ENCODE measurements around the gene FOXK1.

The FOXK1 gene

DNA sequence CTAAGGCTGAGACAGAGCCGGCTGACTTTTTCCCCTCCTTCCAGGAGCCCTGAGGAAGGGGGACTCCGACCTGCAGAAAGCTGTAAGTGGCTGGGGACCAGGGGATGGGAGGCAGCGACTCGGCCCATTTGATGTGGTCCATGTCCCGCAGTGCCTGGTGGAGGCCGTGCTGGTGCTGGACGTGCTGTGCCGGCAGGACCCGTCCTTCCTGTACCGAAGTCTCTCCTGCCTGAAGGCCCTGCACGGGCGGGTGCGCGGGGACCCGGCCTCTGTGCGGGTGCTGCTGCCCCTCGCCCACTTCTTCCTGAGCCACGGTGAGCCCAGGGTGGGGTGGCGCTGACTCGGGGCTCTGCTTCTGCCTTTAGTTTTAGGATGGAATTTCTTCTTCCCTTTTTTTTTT is 103.3 kb downstream of the FOXK1 start:
- Histone ChIP-seq H3K9me3 (ENCODE audit: insufficient read depth, low read length) (no peaks in the 10 kb centered on the region), H3K27me3 (ENCODE audit: low read depth, low read length) (no peaks in the 10 kb centered on the region), H2AFZ (ENCODE audit: low read depth, low read length) (no peak overlapping the region), H3K27ac (ENCODE audit: low read length) (no peak overlapping the region), H3K9ac (ENCODE audit: low read length) (no peak overlapping the region), H3K79me2 (ENCODE audit: low read length) (no peaks in the 10 kb centered on the region), H3K4me2 (ENCODE audit: low read length) (no peak overlapping the region), H3K36me3 (replicated peaks; ENCODE audit: low read depth, low read length) (no peaks in the 10 kb centered on the region), H3K4me3 (ENCODE audit: low read length) (no peak overlapping the region), H3K4me1 (ENCODE audit: low read length) (no peaks in the 10 kb centered on the region), H4K20me1 (ENCODE audit: insufficient read depth, low read length) (no peaks in the 10 kb centered on the region)
- TF ChIP-seq, protein P1, sequence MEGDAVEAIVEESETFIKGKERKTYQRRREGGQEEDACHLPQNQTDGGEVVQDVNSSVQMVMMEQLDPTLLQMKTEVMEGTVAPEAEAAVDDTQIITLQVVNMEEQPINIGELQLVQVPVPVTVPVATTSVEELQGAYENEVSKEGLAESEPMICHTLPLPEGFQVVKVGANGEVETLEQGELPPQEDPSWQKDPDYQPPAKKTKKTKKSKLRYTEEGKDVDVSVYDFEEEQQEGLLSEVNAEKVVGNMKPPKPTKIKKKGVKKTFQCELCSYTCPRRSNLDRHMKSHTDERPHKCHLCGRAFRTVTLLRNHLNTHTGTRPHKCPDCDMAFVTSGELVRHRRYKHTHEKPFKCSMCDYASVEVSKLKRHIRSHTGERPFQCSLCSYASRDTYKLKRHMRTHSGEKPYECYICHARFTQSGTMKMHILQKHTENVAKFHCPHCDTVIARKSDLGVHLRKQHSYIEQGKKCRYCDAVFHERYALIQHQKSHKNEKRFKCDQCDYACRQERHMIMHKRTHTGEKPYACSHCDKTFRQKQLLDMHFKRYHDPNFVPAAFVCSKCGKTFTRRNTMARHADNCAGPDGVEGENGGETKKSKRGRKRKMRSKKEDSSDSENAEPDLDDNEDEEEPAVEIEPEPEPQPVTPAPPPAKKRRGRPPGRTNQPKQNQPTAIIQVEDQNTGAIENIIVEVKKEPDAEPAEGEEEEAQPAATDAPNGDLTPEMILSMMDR (IDR thresholded peaks at IDR 0.05; ENCODE audit: low read depth, low read length) = no peak
- no peak for TF ChIP-seq EZH2phosphoT487 (IDR thresholded peaks at IDR 0.05; ENCODE audit: low read depth)

DNA sequence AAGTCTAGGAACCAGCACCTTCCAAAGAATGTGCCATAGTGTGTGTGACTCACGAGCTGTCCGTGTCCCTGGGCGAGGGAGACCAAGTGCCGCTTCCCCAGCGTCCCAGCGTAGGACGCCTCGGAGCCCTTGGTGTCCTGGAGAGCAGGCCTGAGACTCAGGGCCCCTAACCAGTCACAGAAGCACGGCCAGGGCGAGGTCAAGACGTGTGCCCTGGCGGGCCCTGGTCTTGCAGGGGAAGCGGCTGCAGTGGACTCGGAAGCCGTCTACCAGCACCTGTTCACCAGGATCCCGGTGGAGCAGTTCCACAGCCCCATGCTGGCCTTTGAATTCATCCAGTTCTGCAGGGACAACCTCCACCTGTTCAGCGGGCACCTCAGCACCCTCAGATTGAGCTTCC is 103.9 kb downstream of the FOXK1 start:
- Histone ChIP-seq H4K20me1 (ENCODE audit: insufficient read depth, low read length) (no peaks in the 10 kb centered on the region), H3K79me2 (ENCODE audit: low read length) (no peaks in the 10 kb centered on the region), H3K4me1 (ENCODE audit: low read length) (no peaks in the 10 kb centered on the region), H3K4me2 (ENCODE audit: low read length) (no peak overlapping the region), H3K4me3 (ENCODE audit: low read length) (no peak overlapping the region), H3K27ac (ENCODE audit: low read length) (no peak overlapping the region), H3K9ac (ENCODE audit: low read length) (no peak overlapping the region), H2AFZ (ENCODE audit: low read depth, low read length) (no peak overlapping the region), H3K36me3 (replicated peaks; ENCODE audit: low read depth, low read length) (no peaks in the 10 kb centered on the region), H3K9me3 (ENCODE audit: insufficient read depth, low read length) (no peaks in the 10 kb centered on the region), H3K27me3 (ENCODE audit: low read depth, low read length) (no peaks in the 10 kb centered on the region)
- TF ChIP-seq, protein P1 (IDR thresholded peaks at IDR 0.05; ENCODE audit: low read depth, low read length) = no peak
- TF ChIP-seq EZH2phosphoT487 (IDR thresholded peaks at IDR 0.05; ENCODE audit: low read depth) = no peak

DNA sequence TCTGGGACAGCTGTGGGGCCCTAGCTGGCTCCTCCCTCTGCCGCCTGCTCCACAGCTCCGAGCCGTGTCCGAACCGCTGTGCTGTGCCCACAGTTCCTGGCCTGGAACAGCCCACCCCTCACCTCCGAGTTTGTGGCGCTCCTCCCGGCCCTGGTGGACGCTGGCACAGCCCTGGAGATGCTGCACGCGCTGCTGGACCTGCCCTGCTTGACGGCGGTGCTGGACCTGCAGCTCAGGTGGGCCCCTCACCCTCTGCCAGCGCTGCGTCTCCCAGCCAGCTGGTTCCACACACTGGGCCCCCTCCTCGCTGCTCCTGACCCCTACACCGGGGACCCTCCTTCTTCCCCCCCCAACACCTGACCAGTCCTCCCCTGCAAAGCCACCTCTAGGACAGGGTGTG is 105.4 kb downstream of the FOXK1 start:
- no peak for TF ChIP-seq EZH2phosphoT487 (IDR thresholded peaks at IDR 0.05; ENCODE audit: low read depth)
- TF ChIP-seq, protein P1 (IDR thresholded peaks at IDR 0.05; ENCODE audit: low read depth, low read length) = no peak
- no peaks in the 10 kb centered on the region for H3K9me3 ChIP-seq (ENCODE audit: insufficient read depth, low read length)
- no peak overlapping the region for H3K4me3 ChIP-seq (ENCODE audit: low read length)
- H3K27me3 ChIP-seq (ENCODE audit: low read depth, low read length) = no peaks in the 10 kb centered on the region
- no peaks in the 10 kb centered on the region for H3K79me2 ChIP-seq (ENCODE audit: low read length)
- H4K20me1 ChIP-seq (ENCODE audit: insufficient read depth, low read length) = no peaks in the 10 kb centered on the region
- no peak overlapping the region for H3K4me2 ChIP-seq (ENCODE audit: low read length)
- H3K36me3 ChIP-seq (replicated peaks; ENCODE audit: low read depth, low read length) = no peaks in the 10 kb centered on the region
- no peak overlapping the region for H2AFZ ChIP-seq (ENCODE audit: low read depth, low read length)
- no peaks in the 10 kb centered on the region for H3K4me1 ChIP-seq (ENCODE audit: low read length)
- H3K9ac ChIP-seq (ENCODE audit: low read length) = no peak overlapping the region
- no peak overlapping the region for H3K27ac ChIP-seq (ENCODE audit: low read length)

DNA sequence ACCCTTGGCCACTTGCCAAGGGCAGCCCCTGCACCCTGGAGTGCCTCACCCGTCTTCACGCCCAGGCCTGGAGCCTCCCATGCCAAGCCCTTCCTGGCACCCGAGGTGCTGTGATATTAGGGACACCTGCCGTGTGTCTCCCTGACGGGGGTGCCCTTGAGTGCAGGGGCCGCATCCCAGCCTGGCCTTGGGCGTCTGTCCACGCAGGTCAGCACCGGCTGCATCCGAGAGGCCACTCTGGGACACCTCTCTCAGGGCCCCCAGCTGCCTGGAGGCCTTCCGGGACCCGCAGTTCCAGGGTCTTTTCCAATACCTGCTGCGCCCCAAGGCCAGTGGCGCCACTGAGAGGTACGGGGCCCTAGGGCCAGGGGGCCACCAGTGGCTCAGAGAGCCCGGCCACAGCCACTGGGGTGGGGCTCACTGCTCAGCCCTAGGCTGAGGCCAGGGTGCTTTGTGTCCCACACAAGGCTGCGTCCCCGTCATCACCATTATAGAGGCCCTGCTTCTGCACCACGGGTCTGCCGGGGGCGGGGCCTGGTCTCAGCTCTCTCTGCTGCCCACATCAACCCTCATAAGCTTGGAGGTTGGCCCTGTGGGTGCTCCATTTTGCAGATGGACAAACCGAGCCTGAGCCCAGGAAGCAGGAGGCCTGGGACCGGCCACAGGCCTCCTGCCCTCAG is 106.0 kb downstream of the FOXK1 start:
- Histone ChIP-seq H3K27ac (ENCODE audit: low read length) (no peak overlapping the region), H3K36me3 (replicated peaks; ENCODE audit: low read depth, low read length) (no peaks in the 10 kb centered on the region), H3K27me3 (ENCODE audit: low read depth, low read length) (no peaks in the 10 kb centered on the region), H3K4me2 (ENCODE audit: low read length) (no peak overlapping the region), H4K20me1 (ENCODE audit: insufficient read depth, low read length) (no peaks in the 10 kb centered on the region), H3K9ac (ENCODE audit: low read length) (no peak overlapping the region), H3K9me3 (ENCODE audit: insufficient read depth, low read length) (no peaks in the 10 kb centered on the region), H3K4me3 (ENCODE audit: low read length) (no peak overlapping the region), H2AFZ (ENCODE audit: low read depth, low read length) (no peak overlapping the region), H3K79me2 (ENCODE audit: low read length) (no peaks in the 10 kb centered on the region), H3K4me1 (ENCODE audit: low read length) (no peaks in the 10 kb centered on the region)
- TF ChIP-seq, protein P1 (IDR thresholded peaks at IDR 0.05; ENCODE audit: low read depth, low read length) = no peak
- TF ChIP-seq EZH2phosphoT487 (IDR thresholded peaks at IDR 0.05; ENCODE audit: low read depth) = no peak
